Testis (tissue), 3 donors: ENCODE results near the gene HPSE2. TPM values are rescaled to one million over a fixed set of nuclear protein-coding genes. Genes with fewer than 3 reads are reported as not detected.

Source experiments
- DNase-seq: peaks from one replicate; pipeline ENCODE4 v3.0.0-alpha.2; 2019
- H3K27ac ChIP-seq, 2 donors: fragments of 200-600 bp; sonication (generic); one replicate each; pipeline ENCODE4 v1.5.1; 2019
- H3K27me3 ChIP-seq: fragments of 200-600 bp; sonication (generic); one replicate; pipeline ENCODE4 v1.5.1; 2019
- H3K36me3 ChIP-seq: fragments of 200-600 bp; sonication (generic); one replicate; pipeline ENCODE4 v1.5.1; 2017; ENCODE audit warnings: low read depth; ENCODE audit errors: missing control alignments
- H3K4me1 ChIP-seq: fragments of 200-600 bp; sonication (generic); one replicate; pipeline ENCODE4 v1.5.1; 2019
- H3K4me3 ChIP-seq, 2 donors: fragments of 200-600 bp; sonication (generic); one replicate each; pipeline ENCODE4 v1.5.1; 2017 to 2019
- H3K9me3 ChIP-seq: fragments of 200-600 bp; sonication (generic); one replicate; pipeline ENCODE4 v1.5.1; 2017
- CTCF ChIP-seq, 3 experiments: fragments of 450-650 bp in 2 of 3; fragments of 200-600 bp in 1 of 3; sonication (generic) in 1 of 3; IDR thresholded peaks; one replicate each; pipeline ENCODE4 v1.5.1; 2016 to 2019; ENCODE audit warnings: antibody characterized with exemption in 3 of 3, mild to moderate bottlenecking in 2 of 3, moderate library complexity in 1 of 3
- POLR2A ChIP-seq: fragments of 450-650 bp; IDR thresholded peaks from one replicate; pipeline ENCODE4 v1.6.1; 2017; ENCODE audit warnings: antibody characterized with exemption, mild to moderate bottlenecking, moderate library complexity
- WGBS, 2 donors: methylation state at CpG; one replicate each; pipeline ENCODE4 v1.1.5; 2018; 5-methylcytosine and 5-hydroxymethylcytosine counted together
- intact Hi-C: fragments of 100-400 bp; cut with DNase I; formaldehyde crosslinking; loops from one replicate; pipeline ENCODE4 v1.15.1; 2023; ENCODE audit warnings: low total_unique reads
- polyA plus RNA-seq: library from polyadenylated mRNA; stranded (reverse); fragments of 350-450 nt; fragmentation: Illumina TruSeq; extraction: RNeasy Lipid Tissue Mini Kit (QIAGEN cat#74804); gene quantifications from one replicate; pipeline ENCODE4 v1.2.3, GENCODE V29; 2014; ENCODE audit warnings: low read depth, low replicate concordance; ENCODE audit not compliant: insufficient read depth
- total RNA-seq, 2 donors: library from RNA; depleted of rRNA; stranded (reverse); fragments of >200 nt; gene quantifications; one replicate each; pipeline ENCODE4 v1.2.3, GENCODE V29; 2016

Gene HPSE2
- total and polyA plus RNA-seq, 3 donors from 2014 or later = 1.7 to 4.1 (median 2.5) TPM

DNA sequence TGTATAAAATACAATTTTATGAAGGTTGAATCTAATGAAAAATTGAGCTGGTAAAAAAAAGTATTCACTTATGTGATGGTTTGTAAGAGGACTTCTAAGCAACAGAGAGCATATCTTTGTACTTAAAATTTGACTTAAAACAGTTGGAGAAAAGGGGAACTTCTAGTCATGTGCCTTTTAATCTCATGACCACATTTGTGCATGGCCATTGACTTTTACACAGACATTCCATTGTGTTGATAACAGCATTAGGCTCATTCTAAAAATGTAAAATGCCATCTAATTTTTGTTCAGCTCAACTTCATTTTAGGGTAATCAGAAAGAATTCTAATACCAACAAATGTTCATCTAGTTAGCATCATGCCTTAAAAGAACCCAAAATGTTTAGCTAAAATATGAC is 119.9 kb downstream of the HPSE2 start:
- no peak for DNase-seq

GRCh38 chr10:99085358-99085757 is 150.3 kb downstream of the HPSE2 start:
- Histone ChIP-seq H3K27ac (no peak overlapping the region), H3K4me1 (no peaks in the 10 kb centered on the region)

More for the DNA sequence above, 119.9 kb downstream of the HPSE2 start:
- no peak for TF ChIP-seq CTCF (IDR thresholded peaks at IDR 0.05)
- TF ChIP-seq POLR2A = no peak
- Histone ChIP-seq H3K27ac (no peak overlapping the region), H3K4me3 (no peak overlapping the region), H3K36me3 (no peaks in the 10 kb centered on the region), H3K9me3 (no peaks in the 10 kb centered on the region), H3K4me1 (no peaks in the 10 kb centered on the region), H3K27me3 (no peaks in the 10 kb centered on the region)
- intact Hi-C loops = no loop called here

DNA sequence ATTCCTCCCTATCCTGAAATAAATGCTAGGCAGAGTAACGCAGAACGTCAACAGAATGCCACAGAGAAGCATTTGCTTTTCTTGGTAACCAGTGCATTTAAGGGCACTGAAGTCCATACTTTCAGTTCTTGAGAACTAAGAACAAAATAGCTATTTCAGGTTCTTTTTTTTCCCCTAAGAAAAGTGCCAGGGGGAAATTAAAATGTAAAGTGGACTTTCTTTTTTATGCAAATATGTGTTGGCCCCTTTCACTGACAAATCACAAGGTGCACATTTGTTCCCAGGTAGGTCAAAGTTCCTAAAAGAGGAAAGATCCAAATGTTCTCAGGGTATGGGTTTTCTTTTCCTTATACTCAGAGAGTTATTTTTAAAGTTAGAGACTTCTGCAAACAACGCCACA is 151.5 kb downstream of the HPSE2 start:
- WGBS, 2 donors = 53 to 57% methylated on average over 3 of the region's 3 CpGs
- no peaks in the 10 kb centered on the region for H3K36me3 ChIP-seq
- no peak overlapping the region for H3K27ac ChIP-seq
- TF ChIP-seq POLR2A = no peak
- no peak for TF ChIP-seq CTCF (IDR thresholded peaks at IDR 0.05)
- no peaks in the 10 kb centered on the region for H3K4me1 ChIP-seq
- no peak for DNase-seq
- no peaks in the 10 kb centered on the region for H3K27me3 ChIP-seq
- intact Hi-C loops = no loop called here
- H3K4me3 ChIP-seq = no peak overlapping the region
- H3K9me3 ChIP-seq = no peaks in the 10 kb centered on the region

More at GRCh38 chr10:99085358-99085757, 150.3 kb downstream of the HPSE2 start:
- TF ChIP-seq POLR2A (no peak), CTCF (IDR thresholded peaks at IDR 0.05) (no peak)
- no peaks in the 10 kb centered on the region for H3K9me3 ChIP-seq
- 82 to 83% methylated on average over 2 of the region's 2 CpGs for WGBS, 2 donors
- no peak for DNase-seq
- no peak overlapping the region for H3K4me3 ChIP-seq
- intact Hi-C loops = no loop called here
- H3K27me3 ChIP-seq = no peaks in the 10 kb centered on the region
- H3K36me3 ChIP-seq = no peaks in the 10 kb centered on the region

DNA sequence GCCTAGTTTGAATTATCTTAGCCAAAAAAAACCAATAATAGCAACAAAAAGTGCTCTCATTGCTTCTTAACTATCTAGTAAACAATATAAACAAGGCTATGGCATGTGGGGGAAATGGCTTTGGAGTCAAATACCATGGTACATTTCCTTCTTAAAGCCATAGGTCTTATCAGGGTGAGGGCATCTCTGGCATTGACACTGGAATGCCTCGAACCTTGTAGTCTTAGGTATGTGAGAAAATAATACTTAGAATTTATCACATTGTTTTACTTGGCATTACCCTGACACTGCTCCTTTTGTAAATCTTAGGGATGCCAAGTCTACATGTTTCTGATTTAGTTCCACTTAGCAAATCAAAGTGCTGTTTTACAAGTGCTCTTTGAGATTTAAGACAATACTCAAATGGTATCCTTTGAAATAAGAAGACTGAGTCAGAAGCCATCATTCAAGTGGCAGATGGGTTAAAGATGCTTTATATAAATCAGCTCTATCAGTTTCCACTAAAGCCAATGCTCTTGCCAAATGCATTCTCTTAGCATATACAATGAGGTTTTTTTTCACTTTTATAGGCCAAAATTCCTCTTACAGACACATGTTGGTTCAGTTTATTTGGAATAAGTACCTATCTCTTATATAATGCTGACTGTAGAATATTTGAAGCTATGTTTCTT is 155.2 kb downstream of the HPSE2 start:
- DNase-seq = no peak
- WGBS, 2 donors = 36 to 39% methylated on average over 1 of the region's 1 CpG
- intact Hi-C loops = no loop called here
- H3K9me3 ChIP-seq = no peaks in the 10 kb centered on the region
- H3K36me3 ChIP-seq = no peaks in the 10 kb centered on the region
- TF ChIP-seq POLR2A (no peak), CTCF (IDR thresholded peaks at IDR 0.05) (no peak)
- H3K27me3 ChIP-seq = no peaks in the 10 kb centered on the region
- H3K4me3 ChIP-seq = no peak overlapping the region
- H3K27ac ChIP-seq = no peak overlapping the region
- no peaks in the 10 kb centered on the region for H3K4me1 ChIP-seq

- no peaks in the 10 kb centered on the region for H3K4me1 ChIP-seq
- no peaks in the 10 kb centered on the region for H3K9me3 ChIP-seq
- intact Hi-C loops = no loop called here
- DNase-seq = no peak
- H3K4me3 ChIP-seq = no peak overlapping the region
- no peaks in the 10 kb centered on the region for H3K36me3 ChIP-seq
- no peaks in the 10 kb centered on the region for H3K27me3 ChIP-seq
- TF ChIP-seq CTCF (IDR thresholded peaks at IDR 0.05) = no peak
- no peak for TF ChIP-seq POLR2A
- H3K27ac ChIP-seq = no peak overlapping the region
Observed at GRCh38 chr10:99062591-99062990, 173.1 kb downstream of the HPSE2 start.
